Activated CD4-positive, alpha-beta T cell treated with anti-CD3 and anti-CD28 coated beads, Interleukin-2, Interleukin-6, amounts not matched to agents 100 ng/mL and 50 ng/mL, durations not matched to agents 16 hours and 8 hours (primary cell): ENCODE measurements around the gene RAD51B.

Experiments
- DNase-seq: peaks from one replicate; pipeline ENCODE4 v3.0.0-alpha.2; 2020

Gene RAD51B

GRCh38 chr14:68632054-68632895, 812.7 kb downstream of the RAD51B start:
- DNase-seq: no peak

GRCh38 chr14:68633131-68633991, 813.8 kb downstream of the RAD51B start:
- no peak for DNase-seq

GRCh38 chr14:68634332-68634731, 814.8 kb downstream of the RAD51B start:
- no peak for DNase-seq

GRCh38 chr14:68634874-68635595, 815.5 kb downstream of the RAD51B start:
- DNase-seq: no peak

GRCh38 chr14:68636597-68636996, 817.0 kb downstream of the RAD51B start:
- no peak for DNase-seq

GRCh38 chr14:68637106-68638021, 817.8 kb downstream of the RAD51B start:
- DNase-seq: no peak

- DNase-seq: no peak
Measured at GRCh38 chr14:68638141-68638999, 818.8 kb downstream of the RAD51B start.

GRCh38 chr14:68639000-68639757, 819.6 kb downstream of the RAD51B start:
- no peak for DNase-seq

- DNase-seq: no peak
Measured at GRCh38 chr14:68639758-68640574, 820.4 kb downstream of the RAD51B start.

- DNase-seq: no peak
Measured at GRCh38 chr14:68643673-68644072, 824.1 kb downstream of the RAD51B start.

GRCh38 chr14:68644101-68644500, 824.5 kb downstream of the RAD51B start:
- no peak for DNase-seq

GRCh38 chr14:68645371-68645770, 825.8 kb downstream of the RAD51B start:
- no peak for DNase-seq

- no peak for DNase-seq
Measured at GRCh38 chr14:68649476-68650189, 830.1 kb downstream of the RAD51B start.

- DNase-seq: no peak
Measured at GRCh38 chr14:68650404-68650994, 830.9 kb downstream of the RAD51B start.

- DNase-seq: no peak
Measured at GRCh38 chr14:68651075-68651474, 831.5 kb downstream of the RAD51B start.

GRCh38 chr14:68651652-68652432, 832.3 kb downstream of the RAD51B start:
- DNase-seq: no peak

- no peak for DNase-seq
Measured at GRCh38 chr14:68652433-68652690, 832.8 kb downstream of the RAD51B start.

GRCh38 chr14:68653108-68653507, 833.5 kb downstream of the RAD51B start:
- DNase-seq: no peak
